Astrocyte (in vitro differentiated cells and primary cell): ENCODE measurements around the gene FHIT. TPM values are rescaled to one million over a fixed set of nuclear protein-coding genes. Genes with fewer than 3 reads are reported as not detected.
"Not testable (repeated sequence)": the region's sequence is repeated elsewhere in the genome, so short reads cannot be mapped to it uniquely, and the experiment has no call there.

Source experiments
- DNase-seq: peaks from one replicate; pipeline ENCODE4 v3.0.0-alpha.2; 2010; ENCODE audit warnings: low read depth
- FAIRE-seq: peaks from 2 replicates; lab custom pipeline; 2011; peaks lifted over from hg19 to GRCh38; lab: Jason Lieb, UNC
- H2AFZ ChIP-seq: 2 replicates; pipeline ENCODE4 v1.6.0; 2012; ENCODE audit warnings: low read depth, low read length, inconsistent platforms
- H3K27ac ChIP-seq: 2 replicates; pipeline ENCODE4 v1.5.1; 2011; ENCODE audit warnings: low read depth, low read length, inconsistent platforms
- H3K27me3 ChIP-seq: 2 replicates; pipeline ENCODE4 v1.6.0; 2011; ENCODE audit warnings: low read length, inconsistent platforms; ENCODE audit not compliant: insufficient read depth
- H3K36me3 ChIP-seq: 2 replicates; pipeline ENCODE4 v1.5.1; 2011; ENCODE audit warnings: low read length, inconsistent platforms; ENCODE audit not compliant: insufficient read depth
- H3K4me1 ChIP-seq: 2 replicates; pipeline ENCODE4 v1.5.1; 2011; ENCODE audit warnings: low read length, inconsistent platforms; ENCODE audit not compliant: insufficient read depth
- H3K4me2 ChIP-seq: 2 replicates; pipeline ENCODE4 v1.6.0; 2012; ENCODE audit warnings: low read length, inconsistent platforms
- H3K4me3 ChIP-seq: 2 replicates; pipeline ENCODE4 v1.5.1; 2011; ENCODE audit warnings: low read depth, mild to moderate bottlenecking, low read length, inconsistent platforms; ENCODE audit not compliant: insufficient read depth
- H3K79me2 ChIP-seq: 2 replicates; pipeline ENCODE4 v1.6.0; 2012; ENCODE audit warnings: mild to moderate bottlenecking, low read length, inconsistent platforms; ENCODE audit not compliant: insufficient read depth
- H3K9ac ChIP-seq: 2 replicates; pipeline ENCODE4 v1.6.0; 2012; ENCODE audit warnings: mild to moderate bottlenecking, low read length, inconsistent platforms
- H3K9me3 ChIP-seq: 2 replicates; pipeline ENCODE4 v1.5.1; 2012; ENCODE audit warnings: low read depth, mild to moderate bottlenecking, low read length, inconsistent platforms; ENCODE audit not compliant: insufficient read depth
- H4K20me1 ChIP-seq: 2 replicates; pipeline ENCODE4 v1.6.0; 2012; ENCODE audit warnings: low read length, inconsistent platforms; ENCODE audit not compliant: insufficient read depth
- H3K27ac Mint-ChIP-seq: one replicate; pipeline ENCODE4 v1.8.0; 2021; ENCODE audit warnings: mild to moderate bottlenecking, mixed read lengths; ENCODE audit not compliant: unreplicated experiment
- H3K27me3 Mint-ChIP-seq: one replicate; pipeline ENCODE4 v1.8.0; 2021; ENCODE audit warnings: low read depth, mixed read lengths; ENCODE audit not compliant: unreplicated experiment
- H3K36me3 Mint-ChIP-seq: one replicate; pipeline ENCODE4 v1.8.0; 2021; ENCODE audit warnings: low read depth, mixed read lengths; ENCODE audit not compliant: unreplicated experiment
- H3K4me1 Mint-ChIP-seq: one replicate; pipeline ENCODE4 v1.8.0; 2021; ENCODE audit warnings: low read depth, mixed read lengths; ENCODE audit not compliant: unreplicated experiment
- H3K4me3 Mint-ChIP-seq: one replicate; pipeline ENCODE4 v1.8.0; 2021; ENCODE audit warnings: mild to moderate bottlenecking, moderate library complexity, mixed read lengths; ENCODE audit not compliant: unreplicated experiment
- H3K9me3 Mint-ChIP-seq: one replicate; pipeline ENCODE4 v1.8.0; 2021; ENCODE audit warnings: mild to moderate bottlenecking, mixed read lengths; ENCODE audit not compliant: unreplicated experiment
- CTCF ChIP-seq: IDR thresholded peaks from 2 replicates; pipeline ENCODE4 v1.5.1; 2011; ENCODE audit warnings: low read depth, mild to moderate bottlenecking, inconsistent platforms, low read length, moderate library complexity; ENCODE audit not compliant: insufficient read depth
- EZH2 ChIP-seq: IDR thresholded peaks from 2 replicates; pipeline ENCODE4 v1.6.1; 2012; ENCODE audit warnings: mild to moderate bottlenecking, low read length, inconsistent platforms; ENCODE audit not compliant: insufficient read depth
- total RNA-seq: library from RNA; stranded (reverse); gene quantifications from 2 replicates; pipeline ENCODE4 v1.2.1, GENCODE V29; 2021

FHIT gene
- total RNA-seq, 1 donor from 2014 or later: 6.7 TPM

GRCh38 chr3:60893946-60894345 lies 357.3 kb downstream of the FHIT start:
- TF ChIP-seq CTCF (no peak), EZH2 (no peak)
- H3K79me2 ChIP-seq: no peaks in the 10 kb centered on the region
- no peak for FAIRE-seq
- no peak overlapping the region for H3K27ac ChIP-seq
- H3K9me3 ChIP-seq: no peaks in the 10 kb centered on the region
- H3K4me1 ChIP-seq: no peaks in the 10 kb centered on the region
- H3K27me3 ChIP-seq: no peaks in the 10 kb centered on the region
- H3K36me3 Mint-ChIP-seq: no peaks in the 10 kb centered on the region
- no peak overlapping the region for H3K27ac Mint-ChIP-seq
- H3K4me3 Mint-ChIP-seq: no peak overlapping the region
- peaks cover 3% of the 10 kb centered on the region for H3K4me1 Mint-ChIP-seq
- H3K36me3 ChIP-seq: no peaks in the 10 kb centered on the region
- no peak for DNase-seq
- no peak overlapping the region for H3K9ac ChIP-seq
- no peaks in the 10 kb centered on the region for H4K20me1 ChIP-seq
- H3K27me3 Mint-ChIP-seq: no peaks in the 10 kb centered on the region
- H3K4me2 ChIP-seq: no peak overlapping the region
- no peak overlapping the region for H3K4me3 ChIP-seq
- no peak overlapping the region for H2AFZ ChIP-seq
- H3K9me3 Mint-ChIP-seq: peaks cover 2% of the 10 kb centered on the region

GRCh38 chr3:60890226-60890625 lies 361.0 kb downstream of the FHIT start:
- no peak overlapping the region for H2AFZ ChIP-seq
- DNase-seq (no peak), FAIRE-seq (no peak)
- TF ChIP-seq EZH2 (no peak), CTCF (no peak)
- Mint-ChIP-seq H3K27me3 (no peaks in the 10 kb centered on the region), H3K9me3 (peaks cover 2% of the 10 kb centered on the region), H3K4me1 (peaks cover 3% of the 10 kb centered on the region), H3K27ac (no peak overlapping the region), H3K4me3 (no peak overlapping the region), H3K36me3 (no peaks in the 10 kb centered on the region)
- no peaks in the 10 kb centered on the region for H3K79me2 ChIP-seq
- H3K4me3 ChIP-seq: no peak overlapping the region
- H3K9ac ChIP-seq: no peak overlapping the region
- H3K4me1 ChIP-seq: no peaks in the 10 kb centered on the region
- no peak overlapping the region for H3K4me2 ChIP-seq
- no peaks in the 10 kb centered on the region for H3K27me3 ChIP-seq
- H3K9me3 ChIP-seq: no peaks in the 10 kb centered on the region
- H3K36me3 ChIP-seq: no peaks in the 10 kb centered on the region
- no peak overlapping the region for H3K27ac ChIP-seq
- H4K20me1 ChIP-seq: no peaks in the 10 kb centered on the region

- not testable (repeated sequence) for H3K27ac Mint-ChIP-seq, FAIRE-seq, H3K27ac ChIP-seq
Observed at GRCh38 chr3:60888952-60889351, 362.3 kb downstream of the FHIT start.

More at GRCh38 chr3:60888952-60889351, 362.3 kb downstream of the FHIT start:
- not testable (repeated sequence) for H3K36me3 Mint-ChIP-seq, H3K4me2 ChIP-seq, H2AFZ ChIP-seq, H3K4me3 ChIP-seq, H3K9me3 ChIP-seq, H3K27me3 Mint-ChIP-seq, H3K79me2 ChIP-seq, H3K9me3 Mint-ChIP-seq, H3K4me3 Mint-ChIP-seq, H3K36me3 ChIP-seq, DNase-seq, H3K4me1 ChIP-seq, H3K27me3 ChIP-seq, H3K4me1 Mint-ChIP-seq, H4K20me1 ChIP-seq, H3K9ac ChIP-seq
